ENCODE measurements around the gene MEOX2.

Gene MEOX2

DNA sequence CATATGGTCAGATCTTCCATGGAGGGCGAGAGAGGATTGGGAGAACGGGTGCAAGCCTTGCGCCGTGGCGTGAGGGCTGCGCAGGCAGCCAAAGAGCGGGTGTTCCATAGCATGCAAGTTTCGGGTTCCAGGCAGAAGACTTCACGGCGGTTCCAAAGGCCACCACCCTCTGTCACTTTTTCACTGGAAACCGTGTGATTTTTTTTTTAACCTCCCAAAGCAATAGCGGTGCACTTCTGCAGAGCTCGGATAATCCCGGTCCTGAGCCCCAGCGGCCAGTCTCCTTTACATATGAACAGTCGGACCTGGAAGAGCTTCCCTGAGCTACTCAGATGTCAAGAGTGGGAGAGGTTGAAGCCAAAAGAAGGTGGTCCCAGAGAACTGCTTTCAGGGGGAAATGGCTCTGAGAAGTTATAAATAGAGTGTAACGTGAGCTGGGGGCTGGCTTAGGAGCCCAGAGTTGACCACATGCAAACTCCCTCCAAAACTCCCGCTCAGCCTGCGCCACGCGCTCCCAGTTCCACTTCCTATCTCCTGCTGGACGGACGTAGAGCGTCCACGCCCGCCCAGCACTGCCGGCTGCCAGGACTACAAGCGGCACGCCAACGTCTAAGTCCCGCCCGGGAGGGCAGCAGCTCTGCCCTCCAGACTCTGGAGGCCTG, at the start of gene MEOX2:
MEOX2 (minus strand) TSS at position 389 of the 662 bp plus-strand sequence; CDS start at position 108, 281 bp downstream.
- no peak for DNase-seq (ENCODE audit: low read depth)
- TF ChIP-seq, protein P1, sequence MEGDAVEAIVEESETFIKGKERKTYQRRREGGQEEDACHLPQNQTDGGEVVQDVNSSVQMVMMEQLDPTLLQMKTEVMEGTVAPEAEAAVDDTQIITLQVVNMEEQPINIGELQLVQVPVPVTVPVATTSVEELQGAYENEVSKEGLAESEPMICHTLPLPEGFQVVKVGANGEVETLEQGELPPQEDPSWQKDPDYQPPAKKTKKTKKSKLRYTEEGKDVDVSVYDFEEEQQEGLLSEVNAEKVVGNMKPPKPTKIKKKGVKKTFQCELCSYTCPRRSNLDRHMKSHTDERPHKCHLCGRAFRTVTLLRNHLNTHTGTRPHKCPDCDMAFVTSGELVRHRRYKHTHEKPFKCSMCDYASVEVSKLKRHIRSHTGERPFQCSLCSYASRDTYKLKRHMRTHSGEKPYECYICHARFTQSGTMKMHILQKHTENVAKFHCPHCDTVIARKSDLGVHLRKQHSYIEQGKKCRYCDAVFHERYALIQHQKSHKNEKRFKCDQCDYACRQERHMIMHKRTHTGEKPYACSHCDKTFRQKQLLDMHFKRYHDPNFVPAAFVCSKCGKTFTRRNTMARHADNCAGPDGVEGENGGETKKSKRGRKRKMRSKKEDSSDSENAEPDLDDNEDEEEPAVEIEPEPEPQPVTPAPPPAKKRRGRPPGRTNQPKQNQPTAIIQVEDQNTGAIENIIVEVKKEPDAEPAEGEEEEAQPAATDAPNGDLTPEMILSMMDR (IDR thresholded peaks at IDR 0.05; ENCODE audit: low read depth, low read length), result no peak
- TF ChIP-seq MYC (IDR thresholded peaks at IDR 0.05; ENCODE audit: low read depth, low read length), result no peak
- TF ChIP-seq, protein P2, sequence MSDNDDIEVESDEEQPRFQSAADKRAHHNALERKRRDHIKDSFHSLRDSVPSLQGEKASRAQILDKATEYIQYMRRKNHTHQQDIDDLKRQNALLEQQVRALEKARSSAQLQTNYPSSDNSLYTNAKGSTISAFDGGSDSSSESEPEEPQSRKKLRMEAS (IDR thresholded peaks at IDR 0.05; ENCODE audit: low read depth, low read length), result no peak
- TF ChIP-seq POLR2A (IDR thresholded peaks at IDR 0.05; ENCODE audit: extremely low read depth, insufficient read length), result no peak
- no peak within 1 kb of the TSS for H3K4me3 ChIP-seq (ENCODE audit: low read depth, low read length)

DNA sequence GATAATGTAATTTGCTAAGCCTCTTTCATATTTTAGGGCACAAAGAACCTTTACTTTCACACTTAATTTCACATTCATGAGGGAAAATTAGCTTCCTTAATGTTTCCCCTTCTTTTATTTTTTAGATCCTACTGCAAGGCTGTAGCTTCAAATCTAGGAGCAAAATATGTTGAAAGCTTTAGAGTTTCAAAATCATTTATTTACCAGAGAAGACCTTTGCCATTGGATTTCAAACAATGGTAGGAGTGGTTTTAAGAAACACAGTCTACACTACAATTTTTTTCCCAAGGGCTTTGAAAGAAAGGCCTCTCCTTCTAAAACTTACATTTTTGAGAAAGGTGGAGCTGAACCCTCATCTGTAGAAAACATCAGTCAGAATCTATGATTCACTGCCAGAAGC, 43.3 kb upstream of the MEOX2 start:
- no peak overlapping the region for H3K4me3 ChIP-seq (ENCODE audit: low read depth, low read length)
- no peak for DNase-seq (ENCODE audit: low read depth)
- TF ChIP-seq, protein P1 (IDR thresholded peaks at IDR 0.05; ENCODE audit: low read depth, low read length), result no peak
- TF ChIP-seq POLR2A (IDR thresholded peaks at IDR 0.05; ENCODE audit: extremely low read depth, insufficient read length) (no peak), MYC (IDR thresholded peaks at IDR 0.05; ENCODE audit: low read depth, low read length) (no peak)
- TF ChIP-seq, protein P2 (IDR thresholded peaks at IDR 0.05; ENCODE audit: low read depth, low read length), result no peak

DNA sequence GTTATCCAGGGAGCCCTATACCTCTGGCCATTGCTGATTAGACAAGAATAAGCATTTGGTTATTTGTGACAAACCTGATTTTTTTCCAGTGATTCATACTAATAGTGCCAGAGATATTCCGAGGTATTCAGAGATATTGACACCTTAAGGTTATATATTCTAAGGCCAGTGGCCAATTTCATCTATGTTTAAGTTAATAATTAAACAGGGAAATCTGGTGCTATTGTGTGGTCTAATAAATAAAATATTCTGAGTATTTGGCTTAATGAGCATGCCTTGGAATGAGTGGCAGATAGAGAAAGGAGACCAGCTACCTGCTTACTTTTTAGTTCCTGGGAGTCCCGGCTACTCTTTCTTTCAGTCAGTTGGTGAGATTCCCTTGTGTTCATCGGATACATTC, 38.6 kb upstream of the MEOX2 start:
- TF ChIP-seq POLR2A (IDR thresholded peaks at IDR 0.05; ENCODE audit: extremely low read depth, insufficient read length) (no peak), MYC (IDR thresholded peaks at IDR 0.05; ENCODE audit: low read depth, low read length) (no peak)
- TF ChIP-seq, protein P1 (IDR thresholded peaks at IDR 0.05; ENCODE audit: low read depth, low read length), result no peak
- TF ChIP-seq, protein P2 (IDR thresholded peaks at IDR 0.05; ENCODE audit: low read depth, low read length), result no peak
- H3K4me3 ChIP-seq (ENCODE audit: low read depth, low read length), result no peak overlapping the region
- DNase-seq (ENCODE audit: low read depth), result no peak

DNA sequence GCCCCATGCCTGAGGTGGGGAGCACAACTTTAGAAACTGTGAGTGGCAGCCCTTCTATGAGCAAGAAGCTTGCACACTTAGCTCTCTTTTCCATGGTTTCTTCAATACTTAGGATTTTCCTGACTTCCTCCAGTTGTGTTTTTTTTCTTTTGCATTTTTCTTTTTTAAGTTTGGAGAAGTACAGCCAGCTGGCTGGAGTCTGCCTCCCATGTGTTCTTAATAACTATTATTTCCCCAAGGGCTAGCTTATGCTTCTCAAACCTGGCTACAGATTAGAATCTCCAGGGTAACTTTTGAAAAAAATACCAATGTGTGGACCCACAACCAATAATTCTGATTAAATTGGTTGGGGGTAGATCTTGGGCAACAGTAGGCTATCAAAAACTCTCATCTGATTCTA, 37.4 kb upstream of the MEOX2 start:
- TF ChIP-seq POLR2A (IDR thresholded peaks at IDR 0.05; ENCODE audit: extremely low read depth, insufficient read length) (no peak), MYC (IDR thresholded peaks at IDR 0.05; ENCODE audit: low read depth, low read length) (no peak)
- TF ChIP-seq, protein P1 (IDR thresholded peaks at IDR 0.05; ENCODE audit: low read depth, low read length), result no peak
- TF ChIP-seq, protein P2 (IDR thresholded peaks at IDR 0.05; ENCODE audit: low read depth, low read length), result no peak
- no peak overlapping the region for H3K4me3 ChIP-seq (ENCODE audit: low read depth, low read length)
- DNase-seq (ENCODE audit: low read depth), result no peak

DNA sequence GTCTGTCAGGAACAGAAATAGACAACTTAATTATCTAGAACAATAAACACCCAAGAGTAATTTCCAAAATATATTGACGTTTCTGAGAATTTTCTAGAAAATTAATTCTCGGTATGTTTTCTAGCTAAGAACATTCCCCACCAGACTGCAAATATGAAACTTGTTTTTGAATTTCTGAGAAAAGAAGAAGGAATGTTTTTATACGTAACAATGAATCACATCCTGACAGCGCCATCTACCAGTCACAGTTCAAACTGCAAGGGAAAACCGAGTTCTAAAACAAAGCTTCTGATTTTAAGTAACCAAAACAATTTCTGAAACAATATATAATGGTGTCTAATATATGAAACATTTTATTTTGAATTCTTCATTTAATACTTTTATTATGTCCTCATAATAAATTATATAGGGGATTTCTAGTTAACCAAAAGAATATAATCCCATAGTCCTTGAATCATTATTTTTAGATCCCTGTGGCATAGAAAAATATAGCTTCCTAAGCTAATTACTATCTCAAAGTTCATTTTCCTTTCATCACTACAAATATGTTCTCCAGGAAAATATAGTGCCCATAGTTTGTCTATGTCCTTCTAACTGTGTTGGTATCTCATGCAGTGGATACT, 34.5 kb upstream of the MEOX2 start:
- no peak for TF ChIP-seq MYC (IDR thresholded peaks at IDR 0.05; ENCODE audit: low read depth, low read length)
- TF ChIP-seq POLR2A (IDR thresholded peaks at IDR 0.05; ENCODE audit: extremely low read depth, insufficient read length), result no peak
- TF ChIP-seq, protein P1 (IDR thresholded peaks at IDR 0.05; ENCODE audit: low read depth, low read length), result peak; percentile 59
- peak; percentile 45 for DNase-seq (ENCODE audit: low read depth)
- H3K4me3 ChIP-seq (ENCODE audit: low read depth, low read length), result no peak overlapping the region

All from NB4 (cell line).